ENCODE data around the gene BOC. TPM values are rescaled to one million over a fixed set of nuclear protein-coding genes. Genes with fewer than 3 reads are reported as not detected.

The BOC gene
- total and polyA plus RNA-seq, 2 experiments from 2014 or later, result 2.1 to 4.1 TPM

DNA sequence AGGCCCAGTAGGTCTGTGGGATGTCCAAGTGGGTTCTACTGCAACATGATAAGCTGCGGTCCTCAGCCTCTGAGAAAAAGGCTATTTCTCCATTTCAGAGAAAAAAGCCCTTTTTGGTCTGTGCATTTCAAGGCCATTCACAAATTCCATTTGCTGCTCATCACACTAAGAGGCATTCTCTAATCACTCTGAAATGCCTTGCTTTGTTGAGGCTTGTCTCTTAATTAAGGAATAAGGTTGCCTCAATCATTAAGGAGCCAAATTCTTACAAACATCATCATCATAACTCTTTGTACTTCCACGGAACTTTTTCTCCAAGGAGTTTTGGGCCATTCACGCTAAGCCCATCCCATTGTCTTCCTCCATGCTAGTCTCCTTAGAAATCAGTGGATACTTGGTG lies 74.4 kb downstream of the BOC start (continued):
- TF ChIP-seq REST (IDR thresholded peaks at IDR 0.05; ENCODE audit: unreplicated experiment) (no peak), ZNF331 (CRISPR knock-in tag; IDR thresholded peaks at IDR 0.05; ENCODE audit: low read depth) (no peak), ZNF114 (CRISPR knock-in tag; IDR thresholded peaks at IDR 0.05) (no peak), EZH2 (IDR thresholded peaks at IDR 0.05; ENCODE audit: low read depth, unreplicated experiment) (no peak)

DNA sequence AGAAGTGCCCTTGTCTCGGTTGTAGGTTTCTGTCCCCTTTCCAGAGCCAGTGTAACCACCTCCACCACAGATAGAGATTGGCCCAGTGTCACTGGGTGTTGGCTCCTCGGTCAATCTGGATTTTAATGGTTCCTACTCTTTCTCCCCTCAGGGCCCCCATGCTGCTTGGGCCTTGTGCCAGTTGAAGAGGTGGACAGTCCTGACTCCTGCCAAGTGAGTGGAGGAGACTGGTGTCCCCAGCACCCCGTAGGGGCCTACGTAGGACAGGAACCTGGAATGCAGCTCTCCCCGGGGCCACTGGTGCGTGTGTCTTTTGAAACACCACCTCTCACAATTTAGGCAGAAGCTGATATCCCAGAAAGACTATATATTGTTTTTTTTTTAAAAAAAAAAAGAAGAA lies 75.2 kb downstream of the BOC start:
- H3K27me3 Mint-ChIP-seq (ENCODE audit: insufficient read depth, low read depth, poor library complexity), result peaks cover 6% of the 10 kb centered on the region
- H2AFZ ChIP-seq, result no peak overlapping the region
- no peak for ATAC-seq
- H3K4me3 Mint-ChIP-seq, result no peak overlapping the region
- no peaks in the 10 kb centered on the region for H4K20me1 ChIP-seq (replicated peaks; ENCODE audit: insufficient read depth)
- H3K36me3 Mint-ChIP-seq (ENCODE audit: low read depth), result peaks cover 10% of the 10 kb centered on the region; the same call in 2 of the 3 replicates
- no peaks in the 10 kb centered on the region for H3K4me1 ChIP-seq (ENCODE audit: insufficient read depth)
- no peak for DNase-seq (ENCODE audit: low spot score)
- no peaks in the 10 kb centered on the region for H3K27me3 ChIP-seq (ENCODE audit: insufficient read depth)
- no peaks in the 10 kb centered on the region for H3K9me3 Mint-ChIP-seq
- peaks cover 6% of the 10 kb centered on the region for H3K4me1 Mint-ChIP-seq
- no peak overlapping the region for H3K4me3 ChIP-seq
- no peaks in the 10 kb centered on the region for H3K9me2 ChIP-seq (ENCODE audit: insufficient read depth)
- H3K27ac ChIP-seq (ENCODE audit: low read depth), result no peak overlapping the region
- H3K27ac Mint-ChIP-seq, result no peak overlapping the region
- no peaks in the 10 kb centered on the region for H3K79me2 ChIP-seq (replicated peaks; ENCODE audit: insufficient read depth)
- no peaks in the 10 kb centered on the region for H3K36me3 ChIP-seq (ENCODE audit: insufficient read depth)
- H3K4me2 ChIP-seq, result no peak overlapping the region
- no peaks in the 10 kb centered on the region for H3F3A ChIP-seq (replicated peaks; ENCODE audit: low read depth)
- TF ChIP-seq ZNF331 (CRISPR knock-in tag; IDR thresholded peaks at IDR 0.05; ENCODE audit: low read depth) (no peak), NANOG (IDR thresholded peaks at IDR 0.05; ENCODE audit: borderline replicate concordance) (no peak), ZNF114 (CRISPR knock-in tag; IDR thresholded peaks at IDR 0.05) (no peak)
- TF ChIP-seq, protein P1, sequence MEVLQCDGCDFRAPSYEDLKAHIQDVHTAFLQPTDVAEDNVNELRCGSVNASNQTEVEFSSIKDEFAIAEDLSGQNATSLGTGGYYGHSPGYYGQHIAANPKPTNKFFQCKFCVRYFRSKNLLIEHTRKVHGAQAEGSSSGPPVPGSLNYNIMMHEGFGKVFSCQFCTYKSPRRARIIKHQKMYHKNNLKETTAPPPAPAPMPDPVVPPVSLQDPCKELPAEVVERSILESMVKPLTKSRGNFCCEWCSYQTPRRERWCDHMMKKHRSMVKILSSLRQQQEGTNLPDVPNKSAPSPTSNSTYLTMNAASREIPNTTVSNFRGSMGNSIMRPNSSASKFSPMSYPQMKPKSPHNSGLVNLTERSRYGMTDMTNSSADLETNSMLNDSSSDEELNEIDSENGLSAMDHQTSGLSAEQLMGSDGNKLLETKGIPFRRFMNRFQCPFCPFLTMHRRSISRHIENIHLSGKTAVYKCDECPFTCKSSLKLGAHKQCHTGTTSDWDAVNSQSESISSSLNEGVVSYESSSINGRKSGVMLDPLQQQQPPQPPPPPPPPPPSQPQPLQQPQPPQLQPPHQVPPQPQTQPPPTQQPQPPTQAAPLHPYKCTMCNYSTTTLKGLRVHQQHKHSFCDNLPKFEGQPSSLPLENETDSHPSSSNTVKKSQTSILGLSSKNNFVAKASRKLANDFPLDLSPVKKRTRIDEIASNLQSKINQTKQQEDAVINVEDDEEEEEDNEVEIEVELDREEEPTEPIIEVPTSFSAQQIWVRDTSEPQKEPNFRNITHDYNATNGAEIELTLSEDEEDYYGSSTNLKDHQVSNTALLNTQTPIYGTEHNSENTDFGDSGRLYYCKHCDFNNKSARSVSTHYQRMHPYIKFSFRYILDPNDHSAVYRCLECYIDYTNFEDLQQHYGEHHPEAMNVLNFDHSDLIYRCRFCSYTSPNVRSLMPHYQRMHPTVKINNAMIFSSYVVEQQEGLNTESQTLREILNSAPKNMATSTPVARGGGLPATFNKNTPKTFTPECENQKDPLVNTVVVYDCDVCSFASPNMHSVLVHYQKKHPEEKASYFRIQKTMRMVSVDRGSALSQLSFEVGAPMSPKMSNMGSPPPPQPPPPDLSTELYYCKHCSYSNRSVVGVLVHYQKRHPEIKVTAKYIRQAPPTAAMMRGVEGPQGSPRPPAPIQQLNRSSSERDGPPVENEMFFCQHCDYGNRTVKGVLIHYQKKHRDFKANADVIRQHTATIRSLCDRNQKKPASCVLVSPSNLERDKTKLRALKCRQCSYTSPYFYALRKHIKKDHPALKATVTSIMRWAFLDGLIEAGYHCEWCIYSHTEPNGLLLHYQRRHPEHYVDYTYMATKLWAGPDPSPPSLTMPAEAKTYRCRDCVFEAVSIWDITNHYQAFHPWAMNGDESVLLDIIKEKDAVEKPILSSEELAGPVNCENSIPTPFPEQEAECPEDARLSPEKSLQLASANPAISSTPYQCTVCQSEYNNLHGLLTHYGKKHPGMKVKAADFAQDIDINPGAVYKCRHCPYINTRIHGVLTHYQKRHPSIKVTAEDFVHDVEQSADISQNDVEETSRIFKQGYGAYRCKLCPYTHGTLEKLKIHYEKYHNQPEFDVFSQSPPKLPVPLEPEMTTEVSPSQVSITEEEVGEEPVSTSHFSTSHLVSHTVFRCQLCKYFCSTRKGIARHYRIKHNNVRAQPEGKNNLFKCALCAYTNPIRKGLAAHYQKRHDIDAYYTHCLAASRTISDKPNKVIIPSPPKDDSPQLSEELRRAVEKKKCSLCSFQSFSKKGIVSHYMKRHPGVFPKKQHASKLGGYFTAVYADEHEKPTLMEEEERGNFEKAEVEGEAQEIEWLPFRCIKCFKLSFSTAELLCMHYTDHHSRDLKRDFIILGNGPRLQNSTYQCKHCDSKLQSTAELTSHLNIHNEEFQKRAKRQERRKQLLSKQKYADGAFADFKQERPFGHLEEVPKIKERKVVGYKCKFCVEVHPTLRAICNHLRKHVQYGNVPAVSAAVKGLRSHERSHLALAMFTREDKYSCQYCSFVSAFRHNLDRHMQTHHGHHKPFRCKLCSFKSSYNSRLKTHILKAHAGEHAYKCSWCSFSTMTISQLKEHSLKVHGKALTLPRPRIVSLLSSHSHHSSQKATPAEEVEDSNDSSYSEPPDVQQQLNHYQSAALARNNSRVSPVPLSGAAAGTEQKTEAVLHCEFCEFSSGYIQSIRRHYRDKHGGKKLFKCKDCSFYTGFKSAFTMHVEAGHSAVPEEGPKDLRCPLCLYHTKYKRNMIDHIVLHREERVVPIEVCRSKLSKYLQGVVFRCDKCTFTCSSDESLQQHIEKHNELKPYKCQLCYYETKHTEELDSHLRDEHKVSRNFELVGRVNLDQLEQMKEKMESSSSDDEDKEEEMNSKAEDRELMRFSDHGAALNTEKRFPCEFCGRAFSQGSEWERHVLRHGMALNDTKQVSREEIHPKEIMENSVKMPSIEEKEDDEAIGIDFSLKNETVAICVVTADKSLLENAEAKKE (CRISPR knock-in tag; IDR thresholded peaks at IDR 0.05), result no peak
